Naive thymus-derived CD8-positive, alpha-beta T cell (primary cell): ENCODE results near the gene ARL15. TPM values are rescaled to one million over a fixed set of nuclear protein-coding genes. Genes with fewer than 3 reads are reported as not detected.
"Not testable (repeated sequence)": the region's sequence is repeated elsewhere in the genome, so short reads cannot be mapped to it uniquely, and the experiment has no call there.

ENCODE experiments used
- ATAC-seq, 2 donors: fragments of 150-1000 bp; cut with Tn5 transposase in 1 of 2; sonication (Bioruptor Pico), chemical (Tn5 transposase) in 1 of 2; 1 replicate in 1 of 2; 2 replicates in 1 of 2; pipeline ENCODE4 v1.10.0; 2021; ENCODE audit warnings: mild to moderate bottlenecking in 2 of 2, moderate library complexity in 2 of 2
- POLR2A ChIA-PET: fragments of 350-600 bp; sonication (Branson Sonifier 250); formaldehyde crosslinking; loops from one replicate; lab custom pipeline; 2021; ENCODE audit warnings: antibody characterized with exemption; lab: Charles Lee
- DNase-seq, 10 donors: peaks; one replicate each; pipeline versions ENCODE4 v3.0.0 to v3.0.0-alpha.2; 2020 to 2022
- H3K27ac Mint-ChIP-seq, 10 donors: one replicate each; pipeline ENCODE4 v1.8.0; 2020 to 2022; ENCODE audit warnings: mild to moderate bottlenecking in 10 of 10, mixed read lengths in 10 of 10, moderate library complexity in 4 of 10, inconsistent platforms in 1 of 10
- H3K27me3 Mint-ChIP-seq, 5 donors: one replicate each; pipeline ENCODE4 v1.8.0; 2021 to 2022; ENCODE audit warnings: mixed read lengths in 5 of 5
- H3K36me3 Mint-ChIP-seq, 3 donors: one replicate each; pipeline ENCODE4 v1.8.0; 2020 to 2022; ENCODE audit warnings: mixed read lengths in 3 of 3, mild to moderate bottlenecking in 2 of 3, inconsistent platforms in 1 of 3
- H3K4me1 Mint-ChIP-seq, 4 donors: one replicate each; pipeline ENCODE4 v1.8.0; 2021 to 2022; ENCODE audit warnings: mixed read lengths in 4 of 4
- H3K4me3 Mint-ChIP-seq, 10 donors: one replicate each; pipeline ENCODE4 v1.8.0; 2020 to 2022; ENCODE audit warnings: mild to moderate bottlenecking in 10 of 10, mixed read lengths in 10 of 10, moderate library complexity in 6 of 10, inconsistent platforms in 1 of 10
- H3K9me3 Mint-ChIP-seq, 9 donors: one replicate each; pipeline ENCODE4 v1.8.0; 2020 to 2022; ENCODE audit warnings: mixed read lengths in 9 of 9, mild to moderate bottlenecking in 3 of 9, inconsistent platforms in 1 of 9, moderate library complexity in 1 of 9
- microRNA-seq: library from miRNA; unstranded; fragments of <30 nt; microRNA quantifications from one replicate; pipeline ENCODE4 v1.2.0, GENCODE V29; 2022; ENCODE audit warnings: borderline microRNAs expressed
- polyA plus RNA-seq, 3 donors: library from polyadenylated mRNA; unstranded; fragments of 300-500 nt; fragmentation: Illumina TruSeq; gene quantifications; one replicate each; pipeline ENCODE4 v1.2.3, GENCODE V29; 2021
- total RNA-seq, 8 experiments: library from RNA in 2 of 8; stranded (reverse) in 2 of 8; gene quantifications; one replicate each; pipeline ENCODE4 v1.2.3 and lab custom pipeline; 2021 to 2026

ARL15 gene
- total and polyA plus RNA-seq, 5 experiments from 2014 or later: 9.9 to 15.2 (median 12.4) TPM

DNA sequence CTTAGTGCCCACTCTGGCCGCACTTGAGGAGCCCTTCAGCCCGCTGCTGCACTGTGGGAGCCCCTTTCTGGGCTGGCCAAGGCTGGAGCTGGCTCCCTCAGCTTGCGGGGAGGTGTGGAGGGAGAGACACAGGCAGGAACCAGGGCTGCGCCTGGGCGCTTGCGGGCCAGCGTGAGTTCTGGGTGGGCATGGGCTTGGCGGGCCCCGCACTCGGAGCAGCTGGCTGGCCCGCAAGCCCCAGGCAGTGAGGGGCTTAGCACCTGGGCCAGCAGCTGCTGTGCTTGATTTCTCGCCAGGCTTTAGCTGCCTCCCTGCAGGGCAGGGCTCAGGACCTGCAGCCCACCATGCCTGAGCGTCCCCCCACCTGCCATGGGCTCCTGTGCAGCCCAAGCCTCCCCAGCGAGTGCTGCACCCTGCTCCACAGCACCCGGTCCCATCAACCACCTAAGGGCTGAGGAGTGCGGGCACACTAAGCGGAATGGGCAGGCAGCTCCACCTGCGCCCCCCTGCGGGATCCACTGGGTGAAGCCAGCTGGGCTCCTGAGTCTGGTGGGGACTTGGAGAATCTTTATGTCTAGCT lies 473.4 kb downstream of the ARL15 start:
- POLR2A ChIA-PET, H3K4me1 Mint-ChIP-seq, H3K4me3 Mint-ChIP-seq, H3K27ac Mint-ChIP-seq, DNase-seq, ATAC-seq: not testable (repeated sequence)
- Mint-ChIP-seq H3K27me3 (peaks cover 0 to 13% (median 3%) of the 10 kb centered on the region in 5 donors), H3K9me3 (peaks cover 0 to 28% (median 15%) of the 10 kb centered on the region in 9 donors), H3K36me3 (peaks cover 0 to 17% (median 0%) of the 10 kb centered on the region in 3 donors)

DNA sequence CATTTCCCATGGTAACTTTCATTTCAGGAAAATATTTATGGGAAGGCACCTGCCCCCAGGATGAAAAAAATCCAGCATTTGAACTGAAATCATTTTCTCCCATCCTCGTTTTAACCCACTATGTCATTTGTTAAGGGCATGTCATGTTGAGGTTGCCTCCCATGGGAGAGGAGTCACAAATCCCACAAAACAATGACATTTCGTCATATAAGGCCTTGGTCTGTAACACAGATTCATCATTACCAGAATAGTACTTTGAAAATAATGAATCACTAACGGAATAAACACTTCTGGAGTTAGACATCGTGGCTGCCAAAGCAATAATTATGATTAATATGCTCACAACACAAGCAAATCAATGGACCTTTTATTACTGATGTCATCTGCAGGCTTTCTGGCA lies 475.9 kb downstream of the ARL15 start:
- no peak overlapping the region for H3K4me3 Mint-ChIP-seq
- H3K36me3 Mint-ChIP-seq: peaks cover 0 to 15% (median 0%) of the 10 kb centered on the region in 3 donors
- ATAC-seq: no peak
- DNase-seq: no peak
- H3K27me3 Mint-ChIP-seq: peaks cover 0 to 13% (median 0%) of the 10 kb centered on the region in 5 donors
- peaks cover 0 to 18% (median 7%) of the 10 kb centered on the region in 9 donors for H3K9me3 Mint-ChIP-seq
- H3K27ac Mint-ChIP-seq: no peak overlapping the region
- POLR2A ChIA-PET: no interaction called here
- H3K4me1 Mint-ChIP-seq: no peaks in the 10 kb centered on the region

Small RNA genes within 50 kb of the gene (microRNA-seq; reads per million reads assigned to microRNA genes)
- gene MIR4459 (not detected), gene MIR581 (1.7 reads per million)

Other genes starting within 250 kb of the ARL15 start
- not detected for gene HSPB3, start 145.1 kb upstream of the ARL15 start, total RNA-seq
- gene HSPB3, start 145.1 kb upstream of the ARL15 start, polyA plus RNA-seq: not detected
- gene SNX18, start 207.2 kb upstream of the ARL15 start, total RNA-seq: 10 to 100 TPM; 33.4 to 33.9 TPM
- 1 to 10 TPM; 2.6 to 3.3 (median 3.2) TPM for gene SNX18, start 207.2 kb upstream of the ARL15 start, polyA plus RNA-seq